Left ventricle myocardium inferior (tissue), 1 donor: ENCODE data around the gene CMKLR1. TPM values are rescaled to one million over a fixed set of nuclear protein-coding genes. Genes with fewer than 3 reads are reported as not detected.
A peak's percentile ranks its signal among the peaks of the same experiment; 100 is the strongest.

Source experiments
- DNase-seq: peaks from one replicate; pipeline ENCODE4 v3.0.0-alpha.2; 2020
- H3K27ac ChIP-seq: fragments of 200-600 bp; replicated peaks from 2 replicates; pipeline ENCODE4 v1.8.0; 2021
- H3K27me3 ChIP-seq: fragments of 200-600 bp; 2 replicates; pipeline ENCODE4 v1.8.0; 2021; ENCODE audit warnings: low read depth
- H3K36me3 ChIP-seq: fragments of 200-600 bp; 2 replicates; pipeline ENCODE4 v1.8.0; 2021
- H3K4me1 ChIP-seq: fragments of 200-600 bp; 2 replicates; pipeline ENCODE4 v1.8.0; 2021
- H3K4me3 ChIP-seq: fragments of 200-600 bp; 2 replicates; pipeline ENCODE4 v1.8.0; 2021; ENCODE audit warnings: mild to moderate bottlenecking, moderate library complexity
- H3K9me3 ChIP-seq: fragments of 200-600 bp; replicated peaks from 2 replicates; pipeline ENCODE4 v1.8.0; 2021
- CTCF ChIP-seq: fragments of 200-600 bp; IDR thresholded peaks from 2 replicates; pipeline ENCODE4 v1.8.0; 2021; ENCODE audit warnings: antibody characterized with exemption, mild to moderate bottlenecking, borderline replicate concordance
- intact Hi-C: fragments of 100-400 bp; cut with micrococcal nuclease; formaldehyde crosslinking; loops from one replicate; pipeline ENCODE4 v1.11.0; 2022
- total RNA-seq: library from RNA; stranded (reverse); fragmentation: NEBNext Ultra II Directional; extraction: Animal tissue kit (Norgen Biotek cat#: 25700); gene quantifications from one replicate; pipeline ENCODE4 v1.2.1, GENCODE V29; 2021
- donor health status: DM: no; HTN: yes; CAD: no; lungs with severe emphysema.

Gene CMKLR1
- total RNA-seq, 1 donor from 2014 or later: 5.7 TPM

DNA sequence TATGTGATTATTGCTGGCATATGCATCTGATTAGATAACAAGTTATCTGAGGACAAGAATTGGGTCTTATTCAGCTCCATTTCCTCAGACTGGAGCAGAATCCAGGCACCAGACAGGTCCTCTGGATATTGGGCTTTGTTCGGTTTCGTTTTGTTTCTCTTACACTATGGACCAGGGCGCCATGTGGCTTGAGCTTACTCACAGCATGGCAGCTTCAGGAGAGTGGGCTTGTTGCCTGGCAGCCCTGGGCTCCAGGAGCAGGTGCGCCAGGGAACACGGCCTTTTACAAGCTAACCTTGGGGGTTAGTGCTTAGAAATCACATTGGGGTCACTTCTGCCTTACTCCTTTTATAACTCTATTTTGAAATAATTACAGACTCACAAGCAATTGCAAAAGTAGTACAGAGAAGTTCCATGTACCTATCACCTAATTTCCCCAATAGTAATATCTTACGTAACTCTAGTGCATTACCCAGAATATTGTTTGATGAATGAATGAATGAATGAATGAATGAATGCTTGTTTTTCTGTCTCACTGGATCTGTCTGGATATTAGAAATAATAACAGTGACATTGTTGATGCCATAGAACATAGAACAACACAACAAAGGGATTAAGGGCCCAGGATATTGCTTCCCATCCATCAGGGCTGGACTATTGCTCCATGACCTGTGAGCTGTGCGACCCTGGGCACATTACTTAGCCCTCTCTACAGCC is 39.0 kb downstream of the CMKLR1 start:
- intact Hi-C loops: no loop called here
- no peak overlapping the region for H3K4me3 ChIP-seq
- H3K9me3 ChIP-seq: no peaks in the 10 kb centered on the region
- TF ChIP-seq CTCF: no peak
- peak overlapping the region; percentile 30 for H3K27ac ChIP-seq
- H3K27me3 ChIP-seq: no peaks in the 10 kb centered on the region
- H3K4me1 ChIP-seq: peaks cover 82% of the 10 kb centered on the region
- no peaks in the 10 kb centered on the region for H3K36me3 ChIP-seq
- DNase-seq: no peak

- Histone ChIP-seq H3K27ac (peak overlapping the region; percentile 30), H3K36me3 (no peaks in the 10 kb centered on the region), H3K9me3 (no peaks in the 10 kb centered on the region), H3K4me3 (no peak overlapping the region), H3K27me3 (no peaks in the 10 kb centered on the region), H3K4me1 (peaks cover 75% of the 10 kb centered on the region)
- no peak for TF ChIP-seq CTCF
- DNase-seq: no peak
- intact Hi-C loops: no loop called here
Measured at GRCh38 chr12:108299516-108299915, 39.6 kb downstream of the CMKLR1 start.

- no peak for DNase-seq
- Histone ChIP-seq H3K27me3 (no peaks in the 10 kb centered on the region), H3K4me3 (no peak overlapping the region), H3K9me3 (no peaks in the 10 kb centered on the region), H3K4me1 (peaks cover 68% of the 10 kb centered on the region), H3K36me3 (no peaks in the 10 kb centered on the region), H3K27ac (peak overlapping the region; percentile 30)
- intact Hi-C loops: no loop called here
- TF ChIP-seq CTCF: no peak
Measured at GRCh38 chr12:108298761-108299275, 40.3 kb downstream of the CMKLR1 start.

GRCh38 chr12:108297895-108298760 is 41.0 kb downstream of the CMKLR1 start:
- H3K27me3 ChIP-seq: no peaks in the 10 kb centered on the region
- DNase-seq: no peak
- no peaks in the 10 kb centered on the region for H3K9me3 ChIP-seq
- H3K4me3 ChIP-seq: no peak overlapping the region
- H3K36me3 ChIP-seq: no peaks in the 10 kb centered on the region
- H3K4me1 ChIP-seq: peaks cover 61% of the 10 kb centered on the region
- H3K27ac ChIP-seq: peak overlapping the region; percentile 30
- intact Hi-C loops: no loop called here
- no peak for TF ChIP-seq CTCF

DNA sequence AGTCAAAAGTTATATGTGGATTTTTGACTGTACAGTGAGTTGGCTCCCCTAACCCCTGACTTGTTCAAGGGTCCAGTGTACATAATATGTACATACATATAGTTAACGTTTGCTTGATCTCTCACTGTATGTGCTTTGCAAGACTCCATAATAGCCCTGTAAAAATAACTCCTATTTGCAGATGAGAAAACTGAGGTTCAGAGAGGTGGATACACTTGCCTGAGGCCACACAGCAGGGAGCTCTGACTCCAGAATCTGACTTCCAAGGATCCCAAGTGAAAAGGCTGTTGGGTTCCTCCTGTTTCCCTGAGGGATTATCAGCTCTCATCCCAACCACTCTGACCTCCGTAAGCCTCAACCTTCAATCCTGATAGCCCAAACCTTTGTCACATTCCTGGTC is 41.7 kb downstream of the CMKLR1 start:
- TF ChIP-seq CTCF: no peak
- peaks cover 56% of the 10 kb centered on the region for H3K4me1 ChIP-seq
- H3K27ac ChIP-seq: peak overlapping the region; percentile 11
- intact Hi-C loops: no loop called here
- no peak for DNase-seq
- no peaks in the 10 kb centered on the region for H3K9me3 ChIP-seq
- H3K27me3 ChIP-seq: no peaks in the 10 kb centered on the region
- H3K36me3 ChIP-seq: no peaks in the 10 kb centered on the region
- no peak overlapping the region for H3K4me3 ChIP-seq
